SJCRH30 (cell line): ENCODE measurements around the gene GMPR2. TPM values are rescaled to one million over a fixed set of nuclear protein-coding genes. Genes with fewer than 3 reads are reported as not detected.

Source experiments
- DNase-seq, 2 experiments: peaks; one replicate each; pipeline ENCODE4 v3.0.0-alpha.2; 2015 to 2020
- H3K27ac ChIP-seq: fragments of 250-450 bp; sonication (Bioruptor Pico); 2 replicates; pipeline ENCODE4 v1.5.1; 2020; ENCODE audit warnings: mild to moderate bottlenecking, moderate library complexity
- H3K27me3 ChIP-seq: fragments of 250-450 bp; sonication (Bioruptor Pico); 2 replicates; pipeline ENCODE4 v1.5.1; 2020; ENCODE audit warnings: mild to moderate bottlenecking, moderate library complexity
- H3K36me3 ChIP-seq: fragments of 250-450 bp; sonication (Bioruptor Pico); 2 replicates; pipeline ENCODE4 v1.5.1; 2020; ENCODE audit warnings: mild to moderate bottlenecking, moderate library complexity
- H3K4me1 ChIP-seq: fragments of 250-450 bp; sonication (Bioruptor Pico); 2 replicates; pipeline ENCODE4 v1.5.1; 2020; ENCODE audit warnings: mild to moderate bottlenecking, moderate library complexity
- H3K4me3 ChIP-seq: fragments of 250-450 bp; sonication (Bioruptor Pico); 2 replicates; pipeline ENCODE4 v1.5.1; 2020; ENCODE audit warnings: mild to moderate bottlenecking, moderate library complexity
- H3K9me3 ChIP-seq: fragments of 250-450 bp; sonication (Bioruptor Pico); replicated peaks from 2 replicates; pipeline ENCODE4 v1.5.1; 2020; ENCODE audit warnings: mild to moderate bottlenecking, moderate library complexity
- total RNA-seq: library from RNA; depleted of rRNA; stranded (reverse); fragments of >200 nt; shearing (Covaris generic); gene quantifications from 2 replicates; pipeline ENCODE4 v1.2.3, GENCODE V29; 2014

GMPR2 gene
- total RNA-seq, 1 experiment from 2014 or later: 54.1 TPM

- H3K27me3 ChIP-seq: peaks cover 4% of the 10 kb centered on the region; the same call in 1 of the 2 replicates
- H3K9me3 ChIP-seq: no peaks in the 10 kb centered on the region
- H3K4me1 ChIP-seq: no peaks in the 10 kb centered on the region
- H3K27ac ChIP-seq: no peak overlapping the region
- no peaks in the 10 kb centered on the region for H3K36me3 ChIP-seq
- DNase-seq: no peak
- no peak overlapping the region for H3K4me3 ChIP-seq
Measured at GRCh38 chr14:24249230-24250021, 16.7 kb downstream of the GMPR2 start.

- no peaks in the 10 kb centered on the region for H3K4me1 ChIP-seq
- no peak for DNase-seq
- H3K27ac ChIP-seq: no peak overlapping the region
- no peaks in the 10 kb centered on the region for H3K9me3 ChIP-seq
- peaks cover 4% of the 10 kb centered on the region; the same call in 1 of the 2 replicates for H3K27me3 ChIP-seq
- H3K4me3 ChIP-seq: no peak overlapping the region
- H3K36me3 ChIP-seq: no peaks in the 10 kb centered on the region
Measured at GRCh38 chr14:24250354-24250753, 17.6 kb downstream of the GMPR2 start.

GRCh38 chr14:24251880-24252288 is 19.2 kb downstream of the GMPR2 start:
- DNase-seq: no peak
- Histone ChIP-seq H3K9me3 (no peaks in the 10 kb centered on the region), H3K4me1 (no peaks in the 10 kb centered on the region), H3K4me3 (no peak overlapping the region), H3K27ac (no peak overlapping the region), H3K36me3 (no peaks in the 10 kb centered on the region), H3K27me3 (peaks cover 4% of the 10 kb centered on the region; the same call in 1 of the 2 replicates)

- Histone ChIP-seq H3K4me3 (no peak overlapping the region), H3K9me3 (no peaks in the 10 kb centered on the region), H3K27me3 (peaks cover 4% of the 10 kb centered on the region; the same call in 1 of the 2 replicates), H3K36me3 (no peaks in the 10 kb centered on the region), H3K4me1 (no peaks in the 10 kb centered on the region), H3K27ac (no peak overlapping the region)
- no peak for DNase-seq
Measured at GRCh38 chr14:24252289-24253124, 19.8 kb downstream of the GMPR2 start.

- no peak overlapping the region for H3K4me3 ChIP-seq
- no peaks in the 10 kb centered on the region for H3K4me1 ChIP-seq
- H3K27me3 ChIP-seq: peaks cover 4% of the 10 kb centered on the region; the same call in 1 of the 2 replicates
- no peaks in the 10 kb centered on the region for H3K36me3 ChIP-seq
- no peaks in the 10 kb centered on the region for H3K9me3 ChIP-seq
- DNase-seq: no peak
- H3K27ac ChIP-seq: no peak overlapping the region
Measured at GRCh38 chr14:24253936-24254335, 21.2 kb downstream of the GMPR2 start.

- Histone ChIP-seq H3K36me3 (no peaks in the 10 kb centered on the region), H3K4me1 (no peaks in the 10 kb centered on the region), H3K4me3 (no peak overlapping the region), H3K27me3 (peaks cover 4% of the 10 kb centered on the region; the same call in 1 of the 2 replicates), H3K27ac (no peak overlapping the region), H3K9me3 (no peaks in the 10 kb centered on the region)
- no peak for DNase-seq
Measured at GRCh38 chr14:24254630-24255392, 22.1 kb downstream of the GMPR2 start.

GRCh38 chr14:24255438-24255837 is 22.7 kb downstream of the GMPR2 start:
- H3K27me3 ChIP-seq: peaks cover 1% of the 10 kb centered on the region; the same call in 1 of the 2 replicates
- no peaks in the 10 kb centered on the region for H3K9me3 ChIP-seq

GRCh38 chr14:24255931-24256711 is 23.4 kb downstream of the GMPR2 start:
- no peaks in the 10 kb centered on the region for H3K4me1 ChIP-seq
- no peaks in the 10 kb centered on the region for H3K9me3 ChIP-seq
- no peaks in the 10 kb centered on the region for H3K27me3 ChIP-seq
- no peak overlapping the region for H3K27ac ChIP-seq
- no peak overlapping the region for H3K4me3 ChIP-seq
- DNase-seq: no peak
- no peaks in the 10 kb centered on the region for H3K36me3 ChIP-seq

More at GRCh38 chr14:24255438-24255837, 22.7 kb downstream of the GMPR2 start:
- Histone ChIP-seq H3K4me1 (no peaks in the 10 kb centered on the region), H3K27ac (no peak overlapping the region), H3K36me3 (no peaks in the 10 kb centered on the region), H3K4me3 (no peak overlapping the region)
- DNase-seq: no peak

GRCh38 chr14:24256960-24257359 is 24.2 kb downstream of the GMPR2 start:
- Histone ChIP-seq H3K27ac (no peak overlapping the region), H3K9me3 (no peaks in the 10 kb centered on the region), H3K36me3 (no peaks in the 10 kb centered on the region), H3K27me3 (no peaks in the 10 kb centered on the region), H3K4me3 (no peak overlapping the region), H3K4me1 (no peaks in the 10 kb centered on the region)
- DNase-seq: no peak

- H3K27ac ChIP-seq: no peak overlapping the region
- no peaks in the 10 kb centered on the region for H3K9me3 ChIP-seq
- no peak for DNase-seq
- no peaks in the 10 kb centered on the region for H3K4me1 ChIP-seq
- H3K36me3 ChIP-seq: no peaks in the 10 kb centered on the region
- H3K4me3 ChIP-seq: no peak overlapping the region
- no peaks in the 10 kb centered on the region for H3K27me3 ChIP-seq
Measured at GRCh38 chr14:24258119-24258518, 25.4 kb downstream of the GMPR2 start.

GRCh38 chr14:24258548-24259265 is 26.0 kb downstream of the GMPR2 start:
- no peak for DNase-seq
- Histone ChIP-seq H3K9me3 (no peaks in the 10 kb centered on the region), H3K4me1 (no peaks in the 10 kb centered on the region), H3K27ac (no peak overlapping the region), H3K36me3 (no peaks in the 10 kb centered on the region), H3K4me3 (no peak overlapping the region), H3K27me3 (no peaks in the 10 kb centered on the region)

GRCh38 chr14:24259282-24260025 is 26.7 kb downstream of the GMPR2 start:
- Histone ChIP-seq H3K9me3 (no peaks in the 10 kb centered on the region), H3K27me3 (no peaks in the 10 kb centered on the region), H3K4me1 (no peaks in the 10 kb centered on the region), H3K27ac (no peak overlapping the region), H3K4me3 (no peak overlapping the region), H3K36me3 (no peaks in the 10 kb centered on the region)
- DNase-seq: peak in 1 of 2 experiments; percentile 27
